Cardiac fibroblast (primary cell): ENCODE data around the gene PAM.

ENCODE experiments used
- DNase-seq, 2 donors: peaks; one replicate each; pipeline versions ENCODE4 v3.0.0 to v3.0.0-alpha.2; 2010; ENCODE audit warnings: low read depth in 2 of 2
- H3K4me3 ChIP-seq, 2 donors: replicated peaks in 1 of 2; 1 replicate in 1 of 2; 2 replicates in 1 of 2; pipeline ENCODE4 v1.5.1; 2011; ENCODE audit warnings: low read depth in 2 of 2, low read length in 2 of 2, mild to moderate bottlenecking in 2 of 2, moderate library complexity in 1 of 2
- CTCF ChIP-seq: IDR thresholded peaks from one replicate; pipeline ENCODE4 v1.5.1; 2011; ENCODE audit warnings: low read depth, mild to moderate bottlenecking, low read length, inconsistent platforms

PAM gene

GRCh38 chr5:102969641-102970040 lies 214.5 kb downstream of the PAM start:
- TF ChIP-seq CTCF, result no peak
- H3K4me3 ChIP-seq, result no peak overlapping the region
- no peak for DNase-seq

- DNase-seq, result peak; percentile 62 to 72
- TF ChIP-seq CTCF, result peak; percentile 45
- no peak overlapping the region for H3K4me3 ChIP-seq
These were observed 216.7 kb downstream of the PAM start for GRCh38 chr5:102971676-102972293.

- no peak for DNase-seq
- no peak overlapping the region for H3K4me3 ChIP-seq
- no peak for TF ChIP-seq CTCF
These were observed 219.1 kb downstream of the PAM start for GRCh38 chr5:102974177-102974576.

GRCh38 chr5:102975045-102975444 lies 219.9 kb downstream of the PAM start:
- TF ChIP-seq CTCF, result no peak
- H3K4me3 ChIP-seq, result no peak overlapping the region
- peak in 1 of 2 donors; percentile 64 for DNase-seq

GRCh38 chr5:102975457-102976182 lies 220.5 kb downstream of the PAM start:
- peak; percentile 82 to 87 for DNase-seq
- no peak for TF ChIP-seq CTCF
- H3K4me3 ChIP-seq, result no peak overlapping the region

- no peak for TF ChIP-seq CTCF
- no peak for DNase-seq
- no peak overlapping the region for H3K4me3 ChIP-seq
These were observed 227.0 kb downstream of the PAM start for GRCh38 chr5:102981957-102982635.
